ENCODE results near the gene SYT17. TPM values are rescaled to one million over a fixed set of nuclear protein-coding genes. Genes with fewer than 3 reads are reported as not detected.

The SYT17 gene
- total RNA-seq, 6 experiments from 2014 or later: not detected

DNA sequence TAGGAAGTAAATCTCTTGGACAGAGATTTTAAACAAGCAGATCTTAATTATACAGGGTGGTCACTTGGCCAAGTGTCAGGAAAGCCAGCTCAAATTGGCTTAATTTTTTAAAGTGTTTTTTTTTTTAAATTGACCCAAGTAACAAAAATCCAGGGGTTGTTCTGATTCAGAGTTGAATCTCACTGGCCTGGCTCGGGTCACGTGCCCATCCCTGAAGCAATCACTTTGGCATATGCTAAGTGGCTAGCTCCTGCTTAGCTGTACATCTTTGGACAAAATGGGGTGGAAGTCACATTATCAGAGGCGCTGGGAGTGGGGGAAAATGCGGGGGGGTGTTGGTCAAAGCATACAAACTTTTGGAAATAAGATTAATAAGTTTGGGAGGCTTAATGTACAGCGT is 141.1 kb downstream of the SYT17 start:
- DNase-seq: no peak
- H3K27me3 Mint-ChIP-seq (ENCODE audit: insufficient read depth): no peaks in the 10 kb centered on the region
- no peak overlapping the region for H3K4me3 Mint-ChIP-seq
- H3K4me1 Mint-ChIP-seq (ENCODE audit: low read depth): no peaks in the 10 kb centered on the region
- no peak for TF ChIP-seq CTCF (IDR thresholded peaks at IDR 0.05)
- H3K27ac Mint-ChIP-seq: no peak overlapping the region
- no peaks in the 10 kb centered on the region; the same call in 1 of the 2 replicates for H3K36me3 Mint-ChIP-seq (ENCODE audit: low read depth)
- H3K9me3 Mint-ChIP-seq: peaks cover 13% of the 10 kb centered on the region

DNA sequence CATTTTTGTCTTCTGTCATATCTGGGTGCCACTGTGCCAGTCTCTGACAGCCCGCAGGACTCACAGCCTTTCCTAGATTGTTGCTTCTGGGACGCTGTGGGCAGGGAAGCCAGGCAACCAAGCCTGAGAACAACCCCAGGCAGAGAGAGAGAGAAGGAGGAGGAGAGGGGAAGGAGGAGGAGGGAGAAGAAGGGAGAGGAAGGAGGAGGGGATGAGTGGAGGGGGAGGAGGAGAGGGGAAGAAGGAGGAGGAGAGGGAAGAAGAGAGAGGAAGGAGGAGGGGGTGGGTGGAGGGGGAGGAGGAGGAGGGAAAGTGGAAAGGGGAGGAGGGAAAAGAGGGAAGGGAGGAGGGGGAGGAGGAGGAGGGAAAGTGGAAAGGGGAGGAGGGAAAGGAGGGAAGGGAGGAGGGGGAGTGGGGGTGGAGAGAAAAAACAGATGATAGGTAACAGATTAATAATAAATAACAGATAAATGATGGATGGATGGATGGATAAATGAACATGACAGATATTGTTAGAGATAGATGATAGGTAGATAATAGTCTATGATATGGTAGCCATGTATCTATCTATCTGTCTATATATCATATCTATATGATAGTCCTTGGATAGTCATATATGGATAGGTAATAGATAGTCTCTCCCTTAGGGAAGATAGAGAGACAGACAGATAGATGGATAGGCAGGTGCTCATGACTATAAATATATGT is 146.8 kb downstream of the SYT17 start:
- TF ChIP-seq CTCF (IDR thresholded peaks at IDR 0.05): no peak
- H3K4me1 Mint-ChIP-seq (ENCODE audit: low read depth): no peaks in the 10 kb centered on the region
- no peaks in the 10 kb centered on the region; the same call in 1 of the 2 replicates for H3K9me3 Mint-ChIP-seq
- no peaks in the 10 kb centered on the region for H3K27me3 Mint-ChIP-seq (ENCODE audit: insufficient read depth)
- H3K36me3 Mint-ChIP-seq (ENCODE audit: low read depth): no peaks in the 10 kb centered on the region; the same call in 1 of the 2 replicates
- no peak overlapping the region for H3K4me3 Mint-ChIP-seq
- H3K27ac Mint-ChIP-seq: no peak overlapping the region
- DNase-seq: no peak

GRCh38 chr16:19315889-19316433 is 147.9 kb downstream of the SYT17 start:
- Mint-ChIP-seq H3K9me3 (no peaks in the 10 kb centered on the region; the same call in 1 of the 2 replicates), H3K4me3 (no peak overlapping the region), H3K27me3 (ENCODE audit: insufficient read depth) (no peaks in the 10 kb centered on the region), H3K36me3 (ENCODE audit: low read depth) (no peaks in the 10 kb centered on the region; the same call in 1 of the 2 replicates), H3K27ac (no peak overlapping the region), H3K4me1 (ENCODE audit: low read depth) (no peaks in the 10 kb centered on the region)
- TF ChIP-seq CTCF (IDR thresholded peaks at IDR 0.05): no peak
- DNase-seq: no peak

- H3K4me3 Mint-ChIP-seq: no peak overlapping the region
- H3K27me3 Mint-ChIP-seq (ENCODE audit: insufficient read depth): no peaks in the 10 kb centered on the region; the same call in 1 of the 2 replicates
- no peaks in the 10 kb centered on the region for H3K4me1 Mint-ChIP-seq (ENCODE audit: low read depth)
Observed at GRCh38 chr16:19316846-19317245, 148.8 kb downstream of the SYT17 start.

More at GRCh38 chr16:19316846-19317245, 148.8 kb downstream of the SYT17 start:
- no peak for DNase-seq
- Mint-ChIP-seq H3K36me3 (ENCODE audit: low read depth) (no peaks in the 10 kb centered on the region; the same call in 1 of the 2 replicates), H3K27ac (no peak overlapping the region), H3K9me3 (peaks cover 5% of the 10 kb centered on the region)
- TF ChIP-seq CTCF (IDR thresholded peaks at IDR 0.05): no peak

Other genes starting within 250 kb of the SYT17 start
- gene SMG1, start 241.8 kb upstream of the SYT17 start, total RNA-seq (2021; fragmentation: NEBNext Ultra II Directional; extraction: Animal tissue kit (Norgen Biotek cat#: 25700)): 10 to 100 TPM; 31.3 to 43.0 (median 35.4) TPM
- gene TMC7, start 184.3 kb upstream of the SYT17 start, total RNA-seq (2021; fragmentation: NEBNext Ultra II Directional; extraction: Animal tissue kit (Norgen Biotek cat#: 25700)): 1 to 10 TPM in 1 of 6 experiments, under 1 TPM in 5; 0.35 to 1.1 (median 0.58) TPM
- gene COQ7, start 100.6 kb upstream of the SYT17 start, total RNA-seq (2021; fragmentation: NEBNext Ultra II Directional; extraction: Animal tissue kit (Norgen Biotek cat#: 25700)): 10 to 100 TPM; 15.1 to 19.1 (median 16.8) TPM
- 10 to 100 TPM; 36.3 to 56.9 (median 43.1) TPM for gene ITPRIPL2, start 54.3 kb upstream of the SYT17 start, total RNA-seq (2021; fragmentation: NEBNext Ultra II Directional; extraction: Animal tissue kit (Norgen Biotek cat#: 25700))
- gene CLEC19A, start 117.5 kb downstream of the SYT17 start, total RNA-seq (2021; fragmentation: NEBNext Ultra II Directional; extraction: Animal tissue kit (Norgen Biotek cat#: 25700)): not detected
- under 1 TPM in 1 of 6 experiments, not detected in 5; 0.06 TPM for gene TMC5, start 249.6 kb downstream of the SYT17 start, total RNA-seq (2021; fragmentation: NEBNext Ultra II Directional; extraction: Animal tissue kit (Norgen Biotek cat#: 25700))